Liver (tissue), 9 donors: ENCODE measurements around the gene EXOC6. TPM values are rescaled to one million over a fixed set of nuclear protein-coding genes. Genes with fewer than 3 reads are reported as not detected.

ENCODE experiments used
- DNase-seq: peaks from one replicate; pipeline ENCODE4 v3.0.0-alpha.2; 2017; ENCODE audit warnings: low spot score
- H3K27ac ChIP-seq, 2 donors: one replicate each; pipeline ENCODE4 v1.7.0; 2013; ENCODE audit warnings: inconsistent platforms in 2 of 2, low read length in 2 of 2, control low read depth in 1 of 2, low read depth in 1 of 2, mild to moderate bottlenecking in 1 of 2
- H3K27me3 ChIP-seq, 4 donors: one replicate each; pipeline versions ENCODE4 v1.6.1 to v1.7.0; 2013; ENCODE audit warnings: low read length in 3 of 4, inconsistent platforms in 1 of 4, mild to moderate bottlenecking in 1 of 4, moderate library complexity in 1 of 4; ENCODE audit not compliant: control insufficient read depth in 4 of 4, insufficient read depth in 4 of 4
- H3K36me3 ChIP-seq, 4 donors: one replicate each; pipeline versions ENCODE4 v1.6.1 to v1.7.0; 2013; ENCODE audit warnings: low read length in 3 of 4, mild to moderate bottlenecking in 3 of 4, low read depth in 1 of 4, moderate library complexity in 1 of 4; ENCODE audit not compliant: control insufficient read depth in 4 of 4, insufficient read depth in 3 of 4
- H3K4me1 ChIP-seq, 4 donors: one replicate each; pipeline versions ENCODE4 v1.6.1 to v1.7.0; 2013; ENCODE audit warnings: low read length in 3 of 4, mild to moderate bottlenecking in 3 of 4, moderate library complexity in 1 of 4; ENCODE audit not compliant: control insufficient read depth in 4 of 4, insufficient read depth in 4 of 4
- H3K4me3 ChIP-seq, 3 donors: one replicate each; pipeline versions ENCODE4 v1.6.1 to v1.7.0; 2013; ENCODE audit warnings: low read length in 3 of 3, control low read depth in 1 of 3, low read depth in 1 of 3, mild to moderate bottlenecking in 1 of 3
- H3K9ac ChIP-seq, 2 donors: one replicate each; pipeline ENCODE4 v1.7.0; 2013; ENCODE audit warnings: low read length in 2 of 2, mild to moderate bottlenecking in 2 of 2, moderate library complexity in 2 of 2, control low read depth in 1 of 2, low read depth in 1 of 2
- H3K9me3 ChIP-seq, 4 donors: one replicate each; pipeline versions ENCODE4 v1.6.1 to v1.7.0; 2013; ENCODE audit warnings: low read length in 3 of 4; ENCODE audit not compliant: control insufficient read depth in 4 of 4
- CTCF ChIP-seq: fragments of 150-350 bp; IDR thresholded peaks from 2 replicates; pipeline ENCODE4 v1.5.1; 2017; ENCODE audit warnings: improper control_type of control experiment, low read depth, low read length; ENCODE audit not compliant: missing input control
- EGR1 ChIP-seq, 2 donors: IDR thresholded peaks; 2 replicates each; pipeline ENCODE4 v1.6.1; 2016 to 2018; ENCODE audit warnings: antibody characterized with exemption in 2 of 2, low read depth in 2 of 2
- FOXA1 ChIP-seq: IDR thresholded peaks from 2 replicates; pipeline ENCODE4 v1.6.1; 2016; ENCODE audit warnings: antibody characterized with exemption
- GABPA ChIP-seq, 2 donors: IDR thresholded peaks in 1 of 2; conservative IDR thresholded peaks in 1 of 2; 2 replicates each; pipeline ENCODE4 v1.6.1; 2016; ENCODE audit warnings: antibody characterized with exemption in 2 of 2, mild to moderate bottlenecking in 1 of 2, moderate library complexity in 1 of 2
- HNF4A ChIP-seq, 2 donors: conservative IDR thresholded peaks; 2 replicates each; pipeline ENCODE4 v1.6.1; 2016; ENCODE audit warnings: antibody characterized with exemption in 2 of 2, mild to moderate bottlenecking in 2 of 2
- HNF4G ChIP-seq: IDR thresholded peaks from 2 replicates; pipeline ENCODE4 v1.6.1; 2016; ENCODE audit warnings: antibody characterized with exemption
- JUND ChIP-seq, 2 donors: IDR thresholded peaks; 2 replicates each; pipeline ENCODE4 v1.6.1; 2016; ENCODE audit warnings: antibody characterized with exemption in 2 of 2
- MAX ChIP-seq: IDR thresholded peaks from 2 replicates; pipeline ENCODE4 v1.6.1; 2016; ENCODE audit warnings: antibody characterized with exemption
- NR2F2 ChIP-seq: IDR thresholded peaks from 2 replicates; pipeline ENCODE4 v1.6.1; 2016; ENCODE audit warnings: antibody characterized with exemption
- RAD21 ChIP-seq, 2 donors: IDR thresholded peaks; 2 replicates each; pipeline ENCODE4 v1.6.1; 2016; ENCODE audit warnings: antibody characterized with exemption in 2 of 2, mild to moderate bottlenecking in 2 of 2
- RXRA ChIP-seq, 2 donors: IDR thresholded peaks; 2 replicates each; pipeline ENCODE4 v1.6.1; 2017 to 2018; ENCODE audit warnings: antibody characterized with exemption in 2 of 2, mild to moderate bottlenecking in 1 of 2
- SP1 ChIP-seq: IDR thresholded peaks from 2 replicates; pipeline ENCODE4 v1.6.1; 2018; ENCODE audit warnings: antibody characterized with exemption, mild to moderate bottlenecking
- TAF1 ChIP-seq: conservative IDR thresholded peaks from 2 replicates; pipeline ENCODE4 v1.6.1; 2016; ENCODE audit warnings: antibody characterized with exemption, mild to moderate bottlenecking
- YY1 ChIP-seq: IDR thresholded peaks from 2 replicates; pipeline ENCODE4 v1.6.1; 2016; ENCODE audit warnings: antibody characterized with exemption, mild to moderate bottlenecking
- WGBS: extraction: QIAGEN DNeasy Blood & Tissue Kit; methylation state at CpG from one replicate; pipeline ENCODE4 v1.1.7; 2013; 5-methylcytosine and 5-hydroxymethylcytosine counted together
- polyA plus RNA-seq, 2 donors: library from polyadenylated mRNA; stranded (reverse) in 1 of 2; unstranded in 1 of 2; fragments of 200-250 nt in 1 of 2; fragments of >200 nt in 1 of 2; fragmentation: Nextera tagmentation in 1 of 2; extraction: Ambion mirVana in 1 of 2; gene quantifications; one replicate each; pipeline versions ENCODE4 v1.2.1 to v1.2.3, GENCODE V29; 2013 to 2015
- total RNA-seq, 2 donors: library from RNA; depleted of rRNA; stranded (reverse); fragments of >200 nt; gene quantifications; one replicate each; pipeline ENCODE4 v1.2.3, GENCODE V29; 2014
- TF ChIP-seq, protein P1 (sequence below): IDR thresholded peaks from 2 replicates; pipeline ENCODE4 v1.6.1; 2016; ENCODE audit warnings: antibody characterized with exemption
- TF ChIP-seq, protein P2 (sequence below): IDR thresholded peaks from 2 replicates; pipeline ENCODE4 v1.6.1; 2016; ENCODE audit warnings: antibody characterized with exemption, mild to moderate bottlenecking
- TF ChIP-seq, protein P3 (sequence below): IDR thresholded peaks from 2 replicates; pipeline ENCODE4 v1.6.1; 2016; ENCODE audit warnings: antibody characterized with exemption
- donor health status: healthy.
- donor health status: healthy.
- donor health status: healthy.
- donor health status: healthy.
- donor health status: healthy.

The EXOC6 gene
- total and polyA plus RNA-seq, 4 donors: 6.5 to 35.4 (median 8.4) TPM

DNA sequence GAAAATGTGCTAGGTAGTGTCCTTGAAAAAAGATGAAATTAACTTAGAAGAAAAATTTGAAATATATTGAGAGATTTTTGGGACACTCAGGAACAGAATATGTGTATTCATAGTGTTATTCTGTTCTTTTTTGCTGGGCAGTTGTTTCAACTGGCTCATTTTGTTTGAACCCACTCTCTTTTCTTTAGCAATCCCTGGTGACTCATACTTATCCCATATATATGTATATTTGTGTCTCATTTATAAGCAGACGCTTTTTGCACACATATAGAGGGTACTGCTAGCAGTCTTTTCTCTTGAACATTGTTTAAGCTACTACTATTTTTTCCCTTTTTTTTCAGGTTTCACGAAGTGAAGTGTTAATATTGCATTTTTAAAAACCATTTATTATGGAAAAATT lies 1.9 kb downstream of the EXOC6 start:
- no peak for DNase-seq
- Histone ChIP-seq H3K27ac (no peak overlapping the region), H3K9ac (peak overlapping the region in 1 of 2 donors; percentile 4), H3K9me3 (no peaks in the 10 kb centered on the region), H3K27me3 (no peaks in the 10 kb centered on the region), H3K36me3 (no peaks in the 10 kb centered on the region), H3K4me3 (no peak overlapping the region), H3K4me1 (peaks cover under 1 to 18% (median 15%) of the 10 kb centered on the region in 4 donors)
- 88% methylated on average over 2 of the region's 2 CpGs for WGBS
- TF ChIP-seq YY1 (no peak), SP1 (no peak), NR2F2 (no peak), MAX (no peak), FOXA1 (no peak), EGR1 (IDR thresholded peaks at IDR 0.05; ENCODE audit: low read depth in 2 of 2) (no peak), GABPA (IDR thresholded peaks at IDR 0.05 in 1 of 2, conservative IDR thresholded peaks at IDR 0.05 in 1 of 2) (no peak), HNF4G (no peak), HNF4A (conservative IDR thresholded peaks at IDR 0.05) (no peak), TAF1 (no peak), RAD21 (IDR thresholded peaks at IDR 0.05) (no peak), JUND (IDR thresholded peaks at IDR 0.05) (no peak), RXRA (IDR thresholded peaks at IDR 0.05) (no peak), CTCF (no peak)
- TF ChIP-seq, protein P1, sequence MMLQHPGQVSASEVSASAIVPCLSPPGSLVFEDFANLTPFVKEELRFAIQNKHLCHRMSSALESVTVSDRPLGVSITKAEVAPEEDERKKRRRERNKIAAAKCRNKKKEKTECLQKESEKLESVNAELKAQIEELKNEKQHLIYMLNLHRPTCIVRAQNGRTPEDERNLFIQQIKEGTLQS: no peak
- TF ChIP-seq, protein P2, sequence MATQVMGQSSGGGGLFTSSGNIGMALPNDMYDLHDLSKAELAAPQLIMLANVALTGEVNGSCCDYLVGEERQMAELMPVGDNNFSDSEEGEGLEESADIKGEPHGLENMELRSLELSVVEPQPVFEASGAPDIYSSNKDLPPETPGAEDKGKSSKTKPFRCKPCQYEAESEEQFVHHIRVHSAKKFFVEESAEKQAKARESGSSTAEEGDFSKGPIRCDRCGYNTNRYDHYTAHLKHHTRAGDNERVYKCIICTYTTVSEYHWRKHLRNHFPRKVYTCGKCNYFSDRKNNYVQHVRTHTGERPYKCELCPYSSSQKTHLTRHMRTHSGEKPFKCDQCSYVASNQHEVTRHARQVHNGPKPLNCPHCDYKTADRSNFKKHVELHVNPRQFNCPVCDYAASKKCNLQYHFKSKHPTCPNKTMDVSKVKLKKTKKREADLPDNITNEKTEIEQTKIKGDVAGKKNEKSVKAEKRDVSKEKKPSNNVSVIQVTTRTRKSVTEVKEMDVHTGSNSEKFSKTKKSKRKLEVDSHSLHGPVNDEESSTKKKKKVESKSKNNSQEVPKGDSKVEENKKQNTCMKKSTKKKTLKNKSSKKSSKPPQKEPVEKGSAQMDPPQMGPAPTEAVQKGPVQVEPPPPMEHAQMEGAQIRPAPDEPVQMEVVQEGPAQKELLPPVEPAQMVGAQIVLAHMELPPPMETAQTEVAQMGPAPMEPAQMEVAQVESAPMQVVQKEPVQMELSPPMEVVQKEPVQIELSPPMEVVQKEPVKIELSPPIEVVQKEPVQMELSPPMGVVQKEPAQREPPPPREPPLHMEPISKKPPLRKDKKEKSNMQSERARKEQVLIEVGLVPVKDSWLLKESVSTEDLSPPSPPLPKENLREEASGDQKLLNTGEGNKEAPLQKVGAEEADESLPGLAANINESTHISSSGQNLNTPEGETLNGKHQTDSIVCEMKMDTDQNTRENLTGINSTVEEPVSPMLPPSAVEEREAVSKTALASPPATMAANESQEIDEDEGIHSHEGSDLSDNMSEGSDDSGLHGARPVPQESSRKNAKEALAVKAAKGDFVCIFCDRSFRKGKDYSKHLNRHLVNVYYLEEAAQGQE: no peak
- TF ChIP-seq, protein P3, sequence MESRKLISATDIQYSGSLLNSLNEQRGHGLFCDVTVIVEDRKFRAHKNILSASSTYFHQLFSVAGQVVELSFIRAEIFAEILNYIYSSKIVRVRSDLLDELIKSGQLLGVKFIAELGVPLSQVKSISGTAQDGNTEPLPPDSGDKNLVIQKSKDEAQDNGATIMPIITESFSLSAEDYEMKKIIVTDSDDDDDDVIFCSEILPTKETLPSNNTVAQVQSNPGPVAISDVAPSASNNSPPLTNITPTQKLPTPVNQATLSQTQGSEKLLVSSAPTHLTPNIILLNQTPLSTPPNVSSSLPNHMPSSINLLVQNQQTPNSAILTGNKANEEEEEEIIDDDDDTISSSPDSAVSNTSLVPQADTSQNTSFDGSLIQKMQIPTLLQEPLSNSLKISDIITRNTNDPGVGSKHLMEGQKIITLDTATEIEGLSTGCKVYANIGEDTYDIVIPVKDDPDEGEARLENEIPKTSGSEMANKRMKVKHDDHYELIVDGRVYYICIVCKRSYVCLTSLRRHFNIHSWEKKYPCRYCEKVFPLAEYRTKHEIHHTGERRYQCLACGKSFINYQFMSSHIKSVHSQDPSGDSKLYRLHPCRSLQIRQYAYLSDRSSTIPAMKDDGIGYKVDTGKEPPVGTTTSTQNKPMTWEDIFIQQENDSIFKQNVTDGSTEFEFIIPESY: no peak

- H3K36me3 ChIP-seq: no peaks in the 10 kb centered on the region
- WGBS: 97% methylated on average over 4 of the region's 4 CpGs
- no peaks in the 10 kb centered on the region for H3K9me3 ChIP-seq
- no peak overlapping the region for H3K9ac ChIP-seq
- H3K4me1 ChIP-seq: peaks cover 1 to 18% (median 15%) of the 10 kb centered on the region in 4 donors
- DNase-seq: no peak
- H3K27me3 ChIP-seq: no peaks in the 10 kb centered on the region
- H3K27ac ChIP-seq: no peak overlapping the region
- TF ChIP-seq YY1: no peak
- TF ChIP-seq GABPA (IDR thresholded peaks at IDR 0.05 in 1 of 2, conservative IDR thresholded peaks at IDR 0.05 in 1 of 2): no peak
- no peak for TF ChIP-seq TAF1
- H3K4me3 ChIP-seq: no peak overlapping the region
Measured at GRCh38 chr10:92851003-92851402, 2.7 kb downstream of the EXOC6 start.
